ENCODE measurements around the gene GALNT18.

Gene GALNT18

DNA sequence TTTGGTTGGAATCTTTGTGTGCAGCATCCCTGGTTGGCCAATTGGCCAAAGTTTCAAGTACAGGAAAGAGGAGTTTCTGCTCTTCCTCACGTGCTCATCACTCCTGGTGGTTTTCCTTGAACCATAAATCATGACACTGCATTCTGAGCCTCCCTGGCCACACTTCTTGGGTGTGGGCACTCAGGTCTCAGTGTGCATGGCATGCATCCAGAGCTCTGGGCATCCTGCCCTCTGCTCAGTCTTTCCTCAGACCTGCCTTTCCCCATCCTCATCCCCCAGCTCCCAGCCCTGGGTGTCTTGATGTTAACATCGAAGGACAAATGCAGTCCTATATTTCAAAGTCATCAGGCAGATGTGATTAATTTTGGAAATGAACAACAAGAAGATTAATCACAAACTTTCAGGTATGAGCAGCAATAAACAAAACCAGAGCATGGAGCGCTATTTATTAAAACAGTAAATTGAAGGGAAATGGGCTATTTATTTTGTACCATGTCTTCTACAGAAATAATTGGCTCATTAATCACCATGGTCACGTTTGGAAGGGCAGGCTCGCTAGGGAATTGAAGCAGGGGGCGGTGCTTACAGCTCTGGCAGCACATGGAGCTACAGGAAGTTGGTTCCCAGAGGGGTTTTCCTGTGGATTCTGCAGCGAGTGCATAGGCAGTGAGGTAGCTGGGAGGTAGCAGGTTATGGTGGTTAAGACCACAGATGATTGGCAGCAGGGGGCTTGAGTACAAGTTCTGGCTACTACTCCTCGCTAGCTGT lies 358.4 kb downstream of the GALNT18 start:
- no peak for DNase-seq (ENCODE audit: low read depth)

DNA sequence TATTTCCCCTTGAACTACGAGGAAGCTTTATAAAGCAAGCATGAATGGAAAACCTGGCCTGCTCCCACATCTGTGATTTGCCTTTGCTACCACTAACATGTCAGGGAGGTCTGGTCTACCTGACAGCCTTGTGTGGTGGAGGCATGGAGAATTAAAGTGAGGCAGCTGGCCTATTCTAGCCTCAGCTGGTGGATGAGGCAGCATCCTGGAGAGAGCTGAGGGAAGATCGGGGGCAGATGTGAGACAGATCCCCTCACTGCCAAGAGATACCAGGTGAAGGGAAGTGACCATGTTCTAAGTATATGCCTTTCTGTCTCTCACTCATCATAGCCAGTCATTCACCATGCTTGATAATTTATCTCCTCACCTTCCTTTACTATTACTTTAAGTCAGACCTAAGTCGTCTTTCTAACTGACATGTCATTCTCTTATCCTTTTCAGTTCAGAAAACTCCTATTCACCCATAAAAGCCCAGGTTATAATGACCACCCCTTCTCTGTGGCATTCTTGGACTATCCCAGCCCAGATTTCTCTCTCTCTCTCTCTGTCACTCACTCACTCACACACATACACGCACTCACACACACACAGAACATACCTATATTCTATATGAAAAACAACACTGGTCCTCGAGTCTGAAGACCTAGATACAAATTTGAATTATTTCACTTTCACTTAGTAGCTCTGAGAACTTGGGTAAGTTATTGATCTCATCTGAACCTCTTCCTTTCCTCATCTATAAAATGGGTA lies 359.5 kb downstream of the GALNT18 start:
- no peak for DNase-seq (ENCODE audit: low read depth)

DNA sequence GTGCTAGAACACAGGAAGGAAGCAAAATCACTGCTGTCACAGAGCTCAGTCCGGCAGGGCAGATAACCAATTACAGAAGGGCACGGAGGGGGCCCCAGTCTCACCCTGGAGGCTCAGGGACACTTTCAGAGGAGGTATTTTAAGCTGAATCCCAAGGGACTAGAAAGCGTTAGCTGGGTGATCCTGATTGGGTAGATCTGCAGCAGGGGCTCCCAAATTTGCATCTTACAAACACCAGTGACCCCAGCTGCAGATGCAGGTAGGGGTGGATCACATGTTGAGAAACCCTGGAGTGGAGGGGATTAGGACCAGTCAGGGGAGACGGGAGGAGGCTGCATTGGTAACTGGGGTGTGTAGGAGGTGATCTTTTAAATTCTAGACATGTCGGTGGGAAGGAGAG lies 360.2 kb downstream of the GALNT18 start:
- no peak for DNase-seq (ENCODE audit: low read depth)

- no peak for DNase-seq (ENCODE audit: low read depth)
Measured at GRCh38 chr11:11260903-11261302, 360.9 kb downstream of the GALNT18 start.

GRCh38 chr11:11253995-11254394 lies 367.8 kb downstream of the GALNT18 start:
- no peak for DNase-seq (ENCODE audit: low read depth)

DNA sequence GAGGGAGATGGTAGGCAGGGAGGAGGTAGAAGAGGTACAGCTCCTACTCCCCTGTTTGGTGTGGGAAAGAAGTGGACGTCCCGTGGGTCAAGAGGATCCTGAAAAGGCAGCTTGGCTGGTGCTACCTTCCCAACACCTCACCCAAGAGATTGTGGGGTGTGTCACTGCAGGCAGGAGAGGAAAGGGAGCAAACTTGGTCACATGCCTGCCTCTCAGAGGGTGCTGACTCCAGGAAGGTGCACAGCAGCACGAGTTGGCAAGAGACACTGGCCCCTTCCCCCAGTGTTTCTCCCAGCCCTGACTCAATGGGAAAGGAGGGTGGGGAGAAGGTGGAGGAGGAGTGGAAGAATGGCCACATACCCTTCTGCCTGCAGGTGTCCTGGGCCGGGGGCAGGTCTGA lies 368.3 kb downstream of the GALNT18 start:
- no peak for DNase-seq (ENCODE audit: low read depth)

DNA sequence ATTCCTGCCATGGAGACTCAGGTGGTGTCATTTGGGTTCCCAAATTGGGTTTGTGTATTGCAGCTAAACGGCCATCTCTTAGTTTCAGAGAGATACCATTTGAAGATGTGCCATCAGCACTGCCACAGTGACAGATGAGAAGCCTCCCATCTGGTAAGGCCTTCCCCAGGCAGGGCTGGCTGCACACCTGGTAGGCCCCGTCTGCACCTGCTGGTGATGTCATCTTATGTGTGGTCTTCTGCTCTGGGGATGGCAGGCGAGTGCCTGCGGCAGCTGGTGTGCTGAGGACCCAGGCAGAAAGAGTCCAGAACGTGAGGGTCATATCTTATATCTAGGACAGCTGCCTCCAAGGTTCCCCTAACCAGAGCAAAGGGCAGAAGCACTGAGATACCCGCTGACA lies 369.4 kb downstream of the GALNT18 start:
- no peak for DNase-seq (ENCODE audit: low read depth)

DNA sequence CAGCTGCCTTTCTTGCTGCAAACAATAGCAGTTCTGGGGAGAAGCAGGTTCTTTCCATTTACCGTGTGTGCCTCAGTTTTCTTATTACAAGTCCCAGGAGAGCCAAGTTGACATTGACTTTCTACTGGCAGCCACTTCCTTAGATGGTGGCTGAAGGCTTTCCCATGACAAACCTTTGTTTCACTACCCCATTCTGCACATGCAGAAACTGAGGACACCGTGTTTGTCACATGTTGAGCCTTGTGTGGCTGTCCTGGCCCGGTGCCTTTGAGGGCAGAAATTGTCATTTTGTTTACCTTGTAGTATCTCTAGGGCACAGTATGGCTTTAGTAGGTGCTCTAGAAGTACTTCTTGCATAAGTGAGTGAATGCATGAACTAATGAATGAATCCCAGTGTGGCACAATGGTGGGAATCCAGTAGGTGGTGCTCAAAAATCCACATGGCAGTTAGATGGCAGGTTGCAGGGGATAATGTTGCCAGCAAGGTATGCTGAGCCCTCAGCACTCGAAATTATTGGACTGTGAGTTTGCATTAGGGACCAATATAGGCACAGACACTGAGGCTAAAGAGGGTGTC lies 370.3 kb downstream of the GALNT18 start:
- no peak for DNase-seq (ENCODE audit: low read depth)

GRCh38 chr11:11250470-11250869 lies 371.3 kb downstream of the GALNT18 start:
- DNase-seq (ENCODE audit: low read depth) = no peak

DNA sequence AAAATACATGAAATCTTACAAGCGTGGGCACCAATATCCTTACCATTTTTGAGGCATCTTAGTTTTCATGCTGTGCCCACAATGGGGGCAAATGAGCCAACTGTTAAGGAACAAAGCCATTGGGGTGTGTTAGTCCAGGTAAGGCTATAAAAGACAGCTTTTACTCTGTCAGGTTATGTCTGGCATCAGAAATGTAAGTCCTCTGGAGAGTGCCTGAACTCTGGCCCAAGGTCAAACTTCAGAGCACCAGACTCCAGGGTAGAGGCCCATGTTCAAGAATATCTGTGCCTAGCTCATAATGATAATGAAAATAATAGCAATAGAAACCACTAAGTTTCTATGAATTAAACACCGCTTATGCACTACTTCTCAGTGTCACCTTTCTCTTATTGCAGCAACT lies 374.2 kb downstream of the GALNT18 start:
- DNase-seq (ENCODE audit: low read depth) = no peak

GRCh38 chr11:11247086-11247485 lies 374.7 kb downstream of the GALNT18 start:
- DNase-seq (ENCODE audit: low read depth) = no peak

GRCh38 chr11:11246166-11246565 lies 375.6 kb downstream of the GALNT18 start:
- DNase-seq (ENCODE audit: low read depth) = no peak

DNA sequence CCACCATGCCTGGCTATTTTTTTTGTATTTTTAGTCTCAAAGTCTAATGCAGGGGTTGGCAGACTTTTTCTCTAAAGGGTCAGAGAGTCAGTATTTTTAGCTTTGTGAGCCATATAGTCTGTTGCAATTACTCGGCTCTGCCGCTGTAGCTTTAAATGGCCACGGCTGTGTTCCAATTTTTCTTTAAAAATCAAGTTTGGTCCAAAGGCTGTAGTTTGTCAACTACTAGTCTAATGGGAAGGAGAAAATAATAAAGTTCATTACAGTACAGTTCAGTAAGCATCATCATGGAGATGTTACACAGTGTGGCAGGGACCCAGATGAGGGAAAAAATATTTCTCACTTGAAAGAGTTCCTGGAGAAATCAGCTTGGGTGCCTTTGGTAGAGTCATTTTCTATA lies 376.4 kb downstream of the GALNT18 start:
- no peak for DNase-seq (ENCODE audit: low read depth)

DNA sequence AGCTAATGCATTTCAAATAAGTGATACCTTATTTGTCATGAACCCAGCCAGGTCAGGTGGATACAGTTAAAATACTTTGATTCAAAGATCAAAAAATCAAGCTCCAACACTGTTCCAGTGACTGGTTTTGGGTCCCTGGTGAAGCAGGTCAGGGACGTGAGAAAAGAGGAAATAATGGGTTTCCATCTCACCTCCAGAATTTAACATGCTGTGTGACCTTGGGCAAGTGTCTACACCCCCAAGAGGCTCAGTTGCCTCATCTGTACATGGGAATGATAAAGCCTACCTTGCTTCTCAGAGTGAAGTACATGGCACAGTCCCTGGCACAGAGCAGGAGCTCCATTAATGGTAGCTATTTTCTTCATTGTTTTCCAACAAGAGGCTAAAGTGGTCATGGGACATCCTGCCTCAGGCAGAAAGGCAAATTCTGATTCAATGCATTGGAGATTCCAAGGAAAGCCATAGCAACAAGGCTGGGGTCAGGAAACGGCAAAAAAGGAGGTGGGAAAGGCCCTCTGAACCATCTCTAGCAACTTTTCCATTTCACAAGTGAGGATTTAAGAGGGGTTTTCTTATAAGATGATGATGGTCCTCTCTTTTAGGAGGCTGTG lies 377.2 kb downstream of the GALNT18 start:
- DNase-seq (ENCODE audit: low read depth) = no peak

- no peak for DNase-seq (ENCODE audit: low read depth)
Measured at GRCh38 chr11:11243590-11244469, 378.0 kb downstream of the GALNT18 start.

DNA sequence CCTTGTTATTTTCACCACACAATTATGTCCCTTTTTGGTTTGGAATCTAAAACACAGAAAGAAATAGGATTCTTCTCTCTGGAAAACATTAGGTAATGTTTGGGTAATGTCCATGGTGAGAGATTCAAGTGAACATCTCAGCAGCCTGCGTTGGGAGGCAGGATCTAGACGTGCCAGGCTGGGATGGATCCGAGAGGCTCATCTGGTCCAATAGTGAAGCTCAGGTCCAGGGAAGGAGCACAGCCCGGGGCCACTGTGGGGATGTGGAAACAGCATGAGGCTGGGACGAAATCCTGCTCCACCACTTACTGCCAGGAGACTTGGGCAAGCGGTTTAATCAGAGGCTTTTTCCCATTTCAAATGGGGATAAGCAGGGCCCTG lies 378.6 kb downstream of the GALNT18 start:
- DNase-seq (ENCODE audit: low read depth) = no peak

GRCh38 chr11:11241284-11241683 lies 380.5 kb downstream of the GALNT18 start:
- no peak for DNase-seq (ENCODE audit: low read depth)

GRCh38 chr11:11239959-11240358 lies 381.8 kb downstream of the GALNT18 start:
- DNase-seq (ENCODE audit: low read depth) = no peak

DNA sequence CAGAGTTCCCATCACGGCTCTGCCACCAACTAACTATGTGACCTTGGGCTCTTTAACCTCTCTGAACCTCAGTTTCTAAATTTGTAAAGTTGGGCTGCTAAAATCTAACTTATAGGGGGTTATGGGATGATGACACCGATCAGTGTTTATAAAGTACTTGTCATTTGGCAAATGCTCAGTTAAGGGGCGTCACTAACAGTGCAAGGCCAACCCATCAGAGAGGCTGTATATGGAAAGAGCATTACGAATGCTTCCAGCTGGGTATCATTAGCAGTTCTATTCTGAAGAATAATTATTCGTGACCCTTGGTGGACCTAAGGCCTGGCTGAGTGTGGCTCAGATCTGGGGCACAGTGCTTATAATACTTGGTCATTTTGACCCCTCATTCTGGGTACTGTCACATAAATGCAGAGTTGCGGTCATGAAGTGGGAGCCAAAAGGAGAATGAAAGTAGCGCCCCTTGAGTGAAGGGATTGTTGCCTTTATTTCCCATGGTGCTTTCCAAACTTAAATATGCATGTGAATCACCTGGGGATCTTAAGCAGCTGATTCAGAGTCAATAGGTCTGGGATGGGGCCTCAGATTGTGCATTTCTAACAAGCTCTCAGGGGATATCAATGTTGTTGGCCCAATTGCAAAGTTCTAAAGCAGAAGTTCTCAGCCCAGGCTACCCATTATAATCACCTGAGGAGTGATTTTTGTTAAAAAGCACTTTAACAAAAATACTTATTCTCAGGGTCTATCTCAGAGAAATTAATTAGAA lies 384.6 kb downstream of the GALNT18 start:
- DNase-seq (ENCODE audit: low read depth) = no peak

DNA sequence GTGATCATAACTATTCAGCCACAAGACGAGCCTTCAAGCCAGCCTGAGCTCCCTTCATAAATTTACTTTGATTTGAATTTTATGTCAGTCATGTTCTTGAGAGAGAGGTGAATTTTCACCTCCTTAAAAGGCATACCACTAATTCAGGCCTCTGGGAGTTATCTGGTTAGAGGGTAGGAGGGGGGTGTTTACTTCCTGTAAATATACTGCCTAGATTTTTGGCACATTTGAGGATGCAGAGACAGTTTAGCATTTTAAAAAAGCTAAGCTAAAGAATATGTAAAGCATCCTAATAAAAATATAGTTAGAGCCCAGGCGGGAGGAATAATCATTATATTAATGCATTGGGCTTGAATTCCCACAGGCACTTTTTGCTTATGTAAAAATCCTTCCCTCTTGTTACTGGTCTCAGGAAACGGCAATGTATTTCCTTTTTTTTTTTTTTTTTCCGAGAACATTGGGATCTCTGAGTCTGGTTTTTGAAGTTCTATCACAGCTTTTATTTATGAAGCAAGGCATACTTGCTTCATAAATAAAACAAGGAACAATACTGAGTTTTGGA lies 385.2 kb downstream of the GALNT18 start:
- DNase-seq (ENCODE audit: low read depth) = no peak

GRCh38 chr11:11231763-11232162 lies 390.0 kb downstream of the GALNT18 start:
- no peak for DNase-seq (ENCODE audit: low read depth)

Measured in non-pigmented ciliary epithelial cell (primary cell).